Calu3 (cell line): Measurements from ENCODE around the gene PTPN23. TPM values are rescaled to one million over a fixed set of nuclear protein-coding genes. Genes with fewer than 3 reads are reported as not detected.

Experiments used
- BruUV-seq: library from RNA; stranded (reverse); fragments of 400-500 nt; replicated peaks from 2 replicates; lab custom pipeline; 2021; lab: Mats Ljungman, UMichigan
- CTCF ChIA-PET: fragments of 300-600 bp; sonication (Branson Sonifier 250); formaldehyde crosslinking; loops from one replicate; lab custom pipeline; 2022; ENCODE audit warnings: antibody characterized with exemption; lab: Charles Lee
- DNase-seq: peaks from one replicate; pipeline ENCODE4 v3.0.0; 2022
- H3K27ac Mint-ChIP-seq: one replicate; pipeline ENCODE4 v1.8.0; 2022; ENCODE audit warnings: mixed read lengths; ENCODE audit not compliant: unreplicated experiment
- H3K27me3 Mint-ChIP-seq: one replicate; pipeline ENCODE4 v1.8.0; 2022; ENCODE audit warnings: mixed read lengths; ENCODE audit not compliant: unreplicated experiment
- H3K36me3 Mint-ChIP-seq: one replicate; pipeline ENCODE4 v1.8.0; 2022; ENCODE audit warnings: mild to moderate bottlenecking, moderate library complexity, mixed read lengths; ENCODE audit not compliant: insufficient read depth, unreplicated experiment
- H3K4me1 Mint-ChIP-seq: one replicate; pipeline ENCODE4 v1.8.0; 2022; ENCODE audit warnings: mild to moderate bottlenecking, low read depth, mixed read lengths; ENCODE audit not compliant: unreplicated experiment
- H3K4me3 Mint-ChIP-seq: one replicate; pipeline ENCODE4 v1.8.0; 2022; ENCODE audit warnings: mild to moderate bottlenecking, low read depth, moderate library complexity, mixed read lengths; ENCODE audit not compliant: unreplicated experiment
- H3K9me3 Mint-ChIP-seq: one replicate; pipeline ENCODE4 v1.8.0; 2022; ENCODE audit warnings: low read depth, mixed read lengths; ENCODE audit not compliant: unreplicated experiment
- CTCF ChIP-seq: fragments of 200-600 bp; IDR thresholded peaks from one replicate; pipeline ENCODE4 v1.8.0; 2022; ENCODE audit warnings: antibody characterized with exemption; ENCODE audit not compliant: unreplicated experiment
- intact Hi-C: fragments of 100-400 bp; cut with micrococcal nuclease; formaldehyde crosslinking; loops from one replicate; pipeline ENCODE4 v1.10.0; 2022; ENCODE audit not compliant: unreplicated experiment
- total RNA-seq: library from RNA; stranded (reverse); gene quantifications from 2 replicates; pipeline ENCODE4 v1.2.3, GENCODE V29; 2022

PTPN23 gene
- total RNA-seq, 1 experiment from 2014 or later, result 57.6 TPM

GRCh38 chr3:47414666-47415587 lies 34.1 kb downstream of the PTPN23 start:
- Mint-ChIP-seq H3K27me3 (no peaks in the 10 kb centered on the region), H3K9me3 (no peaks in the 10 kb centered on the region), H3K36me3 (peaks cover 41% of the 10 kb centered on the region), H3K27ac (no peak overlapping the region), H3K4me1 (no peaks in the 10 kb centered on the region), H3K4me3 (no peak overlapping the region)
- no peak for DNase-seq
- CTCF ChIA-PET, result no interaction called here
- BruUV-seq, result no TSS peak
- TF ChIP-seq CTCF, result no peak
- intact Hi-C loops, result no loop called here

DNA sequence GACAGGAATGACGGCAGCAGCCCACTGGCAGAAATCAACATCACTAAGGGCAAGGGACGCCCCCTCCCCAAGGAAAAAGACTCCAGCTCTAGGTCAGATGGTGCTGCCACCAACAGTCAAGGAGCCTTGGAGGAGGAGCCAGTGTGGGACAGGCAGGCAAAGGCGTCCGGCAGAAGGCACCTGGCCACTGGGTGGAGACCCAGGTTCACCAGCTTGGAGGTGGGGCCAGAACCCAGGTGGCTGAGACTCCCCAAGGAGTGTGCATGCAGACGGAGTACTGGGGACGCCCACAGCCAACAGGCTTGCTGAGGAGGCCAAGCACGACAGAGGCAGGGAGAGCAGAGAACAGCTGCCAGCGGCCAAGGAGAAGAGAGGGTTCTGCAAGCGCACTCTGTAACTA lies 35.2 kb downstream of the PTPN23 start:
- CTCF ChIA-PET, result no interaction called here
- DNase-seq, result no peak
- H3K27ac Mint-ChIP-seq, result no peak overlapping the region

GRCh38 chr3:47418167-47419082 lies 37.6 kb downstream of the PTPN23 start:
- TF ChIP-seq CTCF, result no peak
- intact Hi-C loops, result no loop called here
- Mint-ChIP-seq H3K9me3 (no peaks in the 10 kb centered on the region), H3K27me3 (no peaks in the 10 kb centered on the region), H3K27ac (no peak overlapping the region), H3K36me3 (peaks cover 61% of the 10 kb centered on the region), H3K4me3 (no peak overlapping the region), H3K4me1 (no peaks in the 10 kb centered on the region)
- CTCF ChIA-PET, result no interaction called here
- no TSS peak for BruUV-seq
- DNase-seq, result peak; percentile 33

More for the DNA sequence above, 35.2 kb downstream of the PTPN23 start:
- no TSS peak for BruUV-seq
- intact Hi-C loops, result no loop called here
- H3K4me3 Mint-ChIP-seq, result no peak overlapping the region
- no peaks in the 10 kb centered on the region for H3K4me1 Mint-ChIP-seq
- no peaks in the 10 kb centered on the region for H3K27me3 Mint-ChIP-seq
- H3K9me3 Mint-ChIP-seq, result no peaks in the 10 kb centered on the region
- TF ChIP-seq CTCF, result no peak
- H3K36me3 Mint-ChIP-seq, result peaks cover 52% of the 10 kb centered on the region

- no peak overlapping the region for H3K4me3 Mint-ChIP-seq
- CTCF ChIA-PET, result no interaction called here
- no TSS peak for BruUV-seq
- no peaks in the 10 kb centered on the region for H3K27me3 Mint-ChIP-seq
- H3K4me1 Mint-ChIP-seq, result no peaks in the 10 kb centered on the region
- no peak for DNase-seq
- H3K36me3 Mint-ChIP-seq, result peaks cover 61% of the 10 kb centered on the region
- TF ChIP-seq CTCF, result no peak
- no peak overlapping the region for H3K27ac Mint-ChIP-seq
- intact Hi-C loops, result loop anchor here (2.0 to 5.0 kb wide), 2 partner anchors 55 to 368 kb away; partner anchors contain the start of gene SCAP
- H3K9me3 Mint-ChIP-seq, result no peaks in the 10 kb centered on the region
These were observed 38.5 kb downstream of the PTPN23 start for GRCh38 chr3:47419083-47420043.
